HG03139 (cell line): ENCODE data around the gene FKBP1A.

Experiments
- ATAC-seq: cut with Tn5 transposase; IDR thresholded peaks from one replicate; pipeline ENCODE4 v1.9.1; 2021; ENCODE audit not compliant: unreplicated experiment

The FKBP1A gene

GRCh38 chr20:1388741-1389483 is 3.9 kb downstream of the FKBP1A start:
- ATAC-seq = no peak

- no peak for ATAC-seq
Observed at GRCh38 chr20:1388253-1388652, 4.6 kb downstream of the FKBP1A start.

GRCh38 chr20:1386323-1386722 is 6.5 kb downstream of the FKBP1A start:
- no peak for ATAC-seq

- ATAC-seq = no peak
Observed at GRCh38 chr20:1383623-1384404, 9.0 kb downstream of the FKBP1A start.

- no peak for ATAC-seq
Observed at GRCh38 chr20:1382670-1383069, 10.2 kb downstream of the FKBP1A start.

- no peak for ATAC-seq
Observed at GRCh38 chr20:1381753-1382591, 10.9 kb downstream of the FKBP1A start.

GRCh38 chr20:1378735-1379125 is 14.1 kb downstream of the FKBP1A start:
- no peak for ATAC-seq

GRCh38 chr20:1377984-1378734 is 14.7 kb downstream of the FKBP1A start:
- no peak for ATAC-seq

GRCh38 chr20:1377341-1377871 is 15.4 kb downstream of the FKBP1A start:
- ATAC-seq = no peak

- no peak for ATAC-seq
Observed at GRCh38 chr20:1376408-1377270, 16.2 kb downstream of the FKBP1A start.

- ATAC-seq = no peak
Observed at GRCh38 chr20:1376007-1376406, 16.8 kb downstream of the FKBP1A start.

GRCh38 chr20:1375515-1375914 is 17.3 kb downstream of the FKBP1A start:
- ATAC-seq = no peak

- no peak for ATAC-seq
Observed at GRCh38 chr20:1374246-1374645, 18.6 kb downstream of the FKBP1A start.

GRCh38 chr20:1373614-1374013 is 19.2 kb downstream of the FKBP1A start:
- ATAC-seq = no peak

GRCh38 chr20:1373036-1373435 is 19.8 kb downstream of the FKBP1A start:
- no peak for ATAC-seq

- ATAC-seq = no peak
Observed at GRCh38 chr20:1371830-1372539, 20.9 kb downstream of the FKBP1A start.

GRCh38 chr20:1371202-1371782 is 21.6 kb downstream of the FKBP1A start:
- no peak for ATAC-seq

- ATAC-seq = no peak
Observed at GRCh38 chr20:1370548-1371110, 22.2 kb downstream of the FKBP1A start.
